HCT116 (cell line): ENCODE data around the gene TUBA3E. TPM values are rescaled to one million over a fixed set of nuclear protein-coding genes. Genes with fewer than 3 reads are reported as not detected.
"Not testable (repeated sequence)": the region's sequence is repeated elsewhere in the genome, so short reads cannot be mapped to it uniquely, and the experiment has no call there.

Experiments
- ATAC-seq: fragments of 200-7000 bp; cut with Tn5 transposase; 2 replicates; pipeline ENCODE4 v1.9.1; 2020; ENCODE audit warnings: mild to moderate bottlenecking, moderate library complexity
- BruUV-seq: library from RNA; stranded (reverse); fragments of 400-500 nt; replicated peaks from 2 replicates; lab custom pipeline; 2021; lab: Mats Ljungman, UMichigan
- CTCF ChIA-PET: fragments of 300-600 bp; sonication (Branson Sonifier 250); formaldehyde crosslinking; loops from one replicate; lab custom pipeline; 2021; ENCODE audit warnings: antibody characterized with exemption; lab: Charles Lee
- POLR2A ChIA-PET: fragments of 300-600, 350-600 bp; sonication (Branson Sonifier 250); formaldehyde crosslinking; loops from one replicate; lab custom pipeline; 2021; ENCODE audit warnings: antibody characterized with exemption; lab: Charles Lee
- RAD21 ChIA-PET, 2 experiments: fragments of 300-600 bp; sonication (Branson Sonifier 250); formaldehyde crosslinking; loops; one replicate each; lab custom pipeline; 2023; ENCODE audit warnings: low total read pairs in 2 of 2; ENCODE audit not compliant: uncharacterized antibody in 2 of 2, unreplicated experiment in 2 of 2, low non-redundant PET in 1 of 2; lab: Charles Lee
- DNase-seq: peaks from one replicate; pipeline ENCODE4 v3.0.0-alpha.2; 2010; ENCODE audit warnings: low read depth, low spot score
- H2AFZ ChIP-seq: fragments of 200-600 bp; shearing (Covaris generic), sonication (generic); 2 replicates; pipeline ENCODE4 v1.6.1; 2017; ENCODE audit warnings: low read depth, mixed run types, mixed read lengths, antibody characterized with exemption, low read length; ENCODE audit not compliant: poor library complexity, severe bottlenecking
- H3K27ac ChIP-seq: 2 replicates; pipeline ENCODE4 v1.5.1; 2012; ENCODE audit warnings: low read depth, low read length
- H3K27me3 ChIP-seq: fragments of 200-600 bp; sonication (generic); 2 replicates; pipeline ENCODE4 v1.6.1; 2016; ENCODE audit warnings: mixed run types, low read length, mixed read lengths; ENCODE audit not compliant: insufficient read depth
- H3K36me3 ChIP-seq, 2 experiments: fragments of 200-500 bp in 1 of 2; fragments of 200-600 bp in 1 of 2; sonication (Bioruptor generic) in 1 of 2; sonication (generic) in 1 of 2; 2 replicates each; pipeline versions ENCODE4 v1.5.1 to v1.6.1; 2014 to 2016; ENCODE audit warnings: low read length in 2 of 2, inconsistent platforms in 1 of 2, mixed read lengths in 1 of 2, mixed run types in 1 of 2; ENCODE audit not compliant: insufficient read depth in 2 of 2, control insufficient read depth in 1 of 2
- H3K4me1 ChIP-seq, 2 experiments: fragments of 200-600 bp in 1 of 2; sonication (generic) in 1 of 2; 2 replicates each; pipeline versions ENCODE4 v1.5.1 to v1.6.1; 2012 to 2017; ENCODE audit warnings: low read length in 2 of 2, inconsistent platforms in 1 of 2, mild to moderate bottlenecking in 1 of 2, mixed read lengths in 1 of 2, mixed run types in 1 of 2, moderate library complexity in 1 of 2; ENCODE audit not compliant: insufficient read depth in 2 of 2, control insufficient read depth in 1 of 2
- H3K4me2 ChIP-seq: fragments of 200-600 bp; sonication (generic); 2 replicates; pipeline ENCODE4 v1.6.1; 2017; ENCODE audit warnings: mixed run types, low read length, mixed read lengths
- H3K4me3 ChIP-seq, 2 experiments: fragments of 200-600 bp in 1 of 2; sonication (generic) in 1 of 2; replicated peaks in 1 of 2; 2 replicates each; pipeline ENCODE4 v1.5.1; 2011 to 2016; ENCODE audit warnings: low read length in 2 of 2, control low read depth in 1 of 2, low read depth in 1 of 2, mild to moderate bottlenecking in 1 of 2, mixed read lengths in 1 of 2, mixed run types in 1 of 2
- H3K79me2 ChIP-seq: fragments of 200-600 bp; sonication (generic); 2 replicates; pipeline ENCODE4 v1.6.1; 2017; ENCODE audit warnings: mild to moderate bottlenecking, mixed run types, low read length, moderate library complexity, mixed read lengths; ENCODE audit not compliant: insufficient read depth
- H3K9ac ChIP-seq: fragments of 200-600 bp; sonication (generic); 2 replicates; pipeline ENCODE4 v1.6.1; 2016; ENCODE audit warnings: low read length, mixed read lengths
- H3K9me2 ChIP-seq: fragments of 200-600 bp; sonication (generic), shearing (Covaris generic); 2 replicates; pipeline ENCODE4 v1.6.1; 2017; ENCODE audit warnings: mixed run types, mild to moderate bottlenecking, moderate library complexity; ENCODE audit not compliant: insufficient read depth
- H3K9me3 ChIP-seq, 2 experiments: fragments of 200-500 bp in 1 of 2; fragments of 200-600 bp in 1 of 2; sonication (Bioruptor generic) in 1 of 2; sonication (generic) in 1 of 2; 2 replicates each; pipeline ENCODE4 v1.6.1; 2014 to 2017; ENCODE audit warnings: low read length in 2 of 2, mixed read lengths in 2 of 2, inconsistent platforms in 1 of 2, low read depth in 1 of 2, mild to moderate bottlenecking in 1 of 2, mixed run types in 1 of 2, moderate library complexity in 1 of 2; ENCODE audit not compliant: control insufficient read depth in 1 of 2, insufficient read depth in 1 of 2
- H4K20me1 ChIP-seq: fragments of 200-600 bp; sonication (generic), shearing (Covaris generic); 2 replicates; pipeline ENCODE4 v1.6.1; 2017; ENCODE audit warnings: mixed run types, mild to moderate bottlenecking, moderate library complexity; ENCODE audit not compliant: insufficient read depth
- FOSL1 ChIP-seq: IDR thresholded peaks from 2 replicates; pipeline ENCODE4 v1.6.1; 2012; ENCODE audit warnings: low read depth
- intact Hi-C: fragments of 100-400 bp; cut with micrococcal nuclease; formaldehyde crosslinking; loops from 2 replicates; pipeline ENCODE4 v1.10.0; 2022
- total RNA-seq: library from RNA; stranded (reverse); gene quantifications from one replicate; pipeline ENCODE4 v1.2.1, GENCODE V29; 2021; ENCODE audit not compliant: unreplicated experiment

Gene TUBA3E
- total RNA-seq, 1 experiment from 2014 or later, result not detected

- H2AFZ ChIP-seq, RAD21 ChIA-PET, H3K9ac ChIP-seq, H3K27me3 ChIP-seq, POLR2A ChIA-PET, CTCF ChIA-PET, DNase-seq, H3K4me3 ChIP-seq, H3K4me1 ChIP-seq, H4K20me1 ChIP-seq, H3K4me2 ChIP-seq, ATAC-seq, BruUV-seq, H3K9me2 ChIP-seq, H3K27ac ChIP-seq, intact Hi-C loops, H3K9me3 ChIP-seq, H3K79me2 ChIP-seq, H3K36me3 ChIP-seq: not testable (repeated sequence)
These were observed 24.3 kb upstream of the TUBA3E start for GRCh38 chr2:130222523-130222922.

- H3K4me3 ChIP-seq, CTCF ChIA-PET, BruUV-seq, H3K9me3 ChIP-seq, POLR2A ChIA-PET, DNase-seq, H3K4me1 ChIP-seq, H3K9ac ChIP-seq, RAD21 ChIA-PET, H3K9me2 ChIP-seq, H4K20me1 ChIP-seq, H3K27me3 ChIP-seq, H2AFZ ChIP-seq, H3K27ac ChIP-seq, H3K79me2 ChIP-seq, intact Hi-C loops, H3K36me3 ChIP-seq: not testable (repeated sequence)
- peak; percentile 61 for ATAC-seq
- TF ChIP-seq FOSL1, result 0 out of 2 replicates have a peak, but pooled peaks have one; percentile 20
- H3K4me2 ChIP-seq, result peak overlapping the region; percentile 47; the same call in 1 of the 2 replicates
These were observed 22.3 kb upstream of the TUBA3E start for GRCh38 chr2:130220505-130220904.

DNA sequence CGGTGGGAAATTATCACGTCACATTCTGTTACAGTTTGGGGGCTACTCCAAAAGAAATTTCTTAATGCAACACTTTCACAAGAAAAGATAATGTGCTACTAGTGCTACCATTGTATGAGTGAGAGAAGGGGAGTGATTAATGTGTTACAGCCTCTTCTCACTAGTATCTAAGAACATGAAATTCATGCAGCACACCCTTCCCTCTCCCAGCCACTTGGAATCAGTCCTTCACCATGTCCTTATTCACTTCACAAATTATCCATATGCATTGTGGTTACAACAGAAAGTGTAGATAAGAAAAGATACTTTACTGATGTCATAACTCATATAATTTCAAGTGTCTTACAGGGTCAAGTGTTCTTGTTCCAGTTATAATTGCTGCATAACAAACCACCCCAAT lies 20.9 kb upstream of the TUBA3E start:
- H3K36me3 ChIP-seq, POLR2A ChIA-PET, H3K9me3 ChIP-seq, H4K20me1 ChIP-seq, RAD21 ChIA-PET, H3K4me2 ChIP-seq, CTCF ChIA-PET, ATAC-seq, H3K9me2 ChIP-seq, H3K4me1 ChIP-seq, H3K4me3 ChIP-seq, H3K27ac ChIP-seq, H3K79me2 ChIP-seq, BruUV-seq, H3K9ac ChIP-seq, intact Hi-C loops, H3K27me3 ChIP-seq, DNase-seq, H2AFZ ChIP-seq: not testable (repeated sequence)

DNA sequence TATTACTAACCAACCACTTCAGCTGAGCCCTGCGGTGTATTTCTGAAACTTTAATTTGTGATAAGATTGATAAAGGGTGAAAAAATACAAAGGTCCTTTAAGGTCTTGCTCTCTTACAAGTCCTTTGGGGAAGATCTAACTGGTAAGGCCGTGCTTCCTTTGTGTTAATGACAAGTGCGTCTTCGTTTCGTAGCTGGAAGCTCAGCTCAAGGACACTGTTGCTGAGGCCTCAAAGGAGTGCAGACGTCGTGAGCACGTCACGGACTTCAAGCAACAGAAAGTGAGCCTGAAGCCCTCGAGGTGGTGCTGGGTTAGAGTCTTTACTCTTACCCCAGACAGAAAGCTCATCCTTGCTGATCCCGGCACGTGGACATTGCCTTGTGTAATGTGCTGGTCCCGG lies 8.8 kb upstream of the TUBA3E start:
- intact Hi-C loops, ATAC-seq, H3K9me2 ChIP-seq, H3K9me3 ChIP-seq, H4K20me1 ChIP-seq, H3K79me2 ChIP-seq, H3K4me3 ChIP-seq, RAD21 ChIA-PET, H3K27me3 ChIP-seq, BruUV-seq, H3K4me1 ChIP-seq, CTCF ChIA-PET, H3K36me3 ChIP-seq, H3K9ac ChIP-seq, H2AFZ ChIP-seq, POLR2A ChIA-PET, H3K4me2 ChIP-seq, H3K27ac ChIP-seq, DNase-seq: not testable (repeated sequence)
